Measurements from ENCODE around the gene SFT2D1. TPM values are rescaled to one million over a fixed set of nuclear protein-coding genes. Genes with fewer than 3 reads are reported as not detected.

Gene SFT2D1
- total and polyA plus RNA-seq, 2 of the 4 experiments (the other 2 are of a cell fraction), result 10.2 to 45.8 TPM

DNA sequence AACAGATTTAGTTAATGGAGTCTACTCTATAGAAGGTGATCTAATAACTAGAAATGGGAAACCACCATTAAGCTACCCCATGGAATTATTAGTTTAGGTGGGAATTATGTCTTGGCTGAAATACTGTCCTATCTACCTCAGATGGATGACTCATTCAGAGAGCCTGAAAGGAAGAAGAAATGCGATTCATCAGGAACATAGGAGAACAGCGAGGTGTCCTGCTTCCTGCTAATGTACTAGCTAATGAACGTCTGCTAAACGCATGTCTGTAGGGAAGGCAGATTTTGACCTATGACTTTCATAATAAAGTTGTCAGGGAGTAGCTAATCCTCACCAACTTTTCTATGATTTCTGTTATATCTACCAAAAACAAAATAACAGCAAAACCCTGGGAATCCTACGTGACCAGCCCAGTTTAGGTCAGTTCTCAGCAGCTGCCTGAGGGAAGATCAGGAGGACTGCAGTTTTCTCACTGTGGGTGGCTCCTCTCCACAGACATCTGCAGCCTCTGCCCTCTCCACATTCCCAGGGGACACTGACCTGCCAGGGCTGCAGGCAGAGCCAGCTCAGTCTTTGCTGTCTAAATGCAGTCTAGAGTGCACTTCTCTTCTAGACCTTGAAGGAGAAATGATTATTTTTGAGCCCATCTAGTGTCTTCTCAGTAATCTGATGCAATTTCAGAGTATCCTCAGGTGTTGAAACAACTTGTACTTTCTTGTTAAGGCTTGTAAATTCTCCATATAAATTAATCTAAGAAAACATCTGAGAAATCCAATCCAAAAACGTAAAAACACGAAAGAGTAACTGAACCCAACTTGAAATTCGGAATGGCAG is 18.1 kb upstream of the SFT2D1 start:
- Histone ChIP-seq H3K14ac (replicated peaks; ENCODE audit: low read depth, low read length) (no peak overlapping the region), H3K27me3 (ENCODE audit: control insufficient read depth, insufficient read depth, low read length) (peaks cover 5% of the 10 kb centered on the region; the same call in 1 of the 2 replicates), H3K9ac (ENCODE audit: low read depth, low read length) (no peak overlapping the region), H2BK15ac (ENCODE audit: low read depth, low read length) (no peak overlapping the region), H3K4me3 (ENCODE audit: insufficient read depth, low read depth, low read length) (no peak overlapping the region), H3K18ac (ENCODE audit: low read depth, low read length) (no peak overlapping the region), H2AFZ (replicated peaks; ENCODE audit: low read length, poor library complexity) (no peak overlapping the region), H3K9me1 (ENCODE audit: insufficient read depth, low read length) (0 out of 2 replicates have a peak, but pooled peaks cover 4% of the 10 kb centered on the region), H4K20me1 (ENCODE audit: insufficient read depth, low read length) (no peaks in the 10 kb centered on the region), H3K27ac (ENCODE audit: insufficient read depth, low read length) (no peak overlapping the region), H3K23ac (ENCODE audit: low read depth, low read length) (no peak overlapping the region), H2BK120ac (ENCODE audit: low read depth, low read length) (no peak overlapping the region), H4K91ac (ENCODE audit: insufficient read depth, low read depth, low read length) (no peak overlapping the region), H3K4me1 (ENCODE audit: control insufficient read depth, insufficient read depth, low read length) (peaks cover 7% of the 10 kb centered on the region), H3K36me3 (ENCODE audit: control insufficient read depth, insufficient read depth, low read length) (0 out of 2 replicates have a peak, but pooled peaks cover 1% of the 10 kb centered on the region), H4K8ac (ENCODE audit: low read depth in 2 of 2, low read length in 2 of 2) (no peak overlapping the region), H3K79me1 (ENCODE audit: low read depth in 1 of 2, low read length in 2 of 2) (no peaks in the 10 kb centered on the region), H2AK5ac (ENCODE audit: low read depth, low read length) (no peak overlapping the region), H2BK20ac (ENCODE audit: low read depth, low read length) (no peak overlapping the region), H3K9me3 (ENCODE audit: control insufficient read depth, insufficient read depth, low read length) (no peaks in the 10 kb centered on the region), H3K4me2 (ENCODE audit: low read depth, low read length) (no peak overlapping the region), H4K5ac (ENCODE audit: low read depth, low read length) (no peak overlapping the region), H3K56ac (ENCODE audit: extremely low read depth, insufficient read depth, low read length) (no peak overlapping the region), H2BK5ac (ENCODE audit: low read depth, low read length, poor library complexity, severe bottlenecking) (no peak overlapping the region), H3K4ac (ENCODE audit: low read depth, low read length) (no peak overlapping the region), H2AK9ac (replicated peaks; ENCODE audit: low read depth, low read length, poor library complexity) (no peak overlapping the region)
- POLR2A ChIA-PET (ENCODE audit: unreplicated experiment), result no interaction called here
- DNase-seq, result peak; percentile 39
- ATAC-seq (ENCODE audit: low read depth), result 0 out of 2 replicates have a peak, but pooled peaks have one; percentile 11
- BruUV-seq (replicated peaks), result no TSS peak
- WGBS, 2 experiments (ENCODE audit: extremely low coverage in 2 of 2, insufficient read length in 1 of 2), result 83% methylated on average over 2 of the region's 8 CpGs; no CpG with 5 or more reads in 1 of the 2 experiments
- intact Hi-C loops (cut with micrococcal nuclease) (no loop called here), dilution Hi-C loops (cut with HindIII; ENCODE audit: low sequenced_read_pairs, unreplicated experiment) (no loop called here), in situ Hi-C loops (cut with MboI; ENCODE audit: low sequenced_read_pairs) (no loop called here)
- no peak for TF ChIP-seq MAFK (IDR thresholded peaks at IDR 0.05; ENCODE audit: low read depth, low read length)
- no peak for TF ChIP-seq CHD1 (IDR thresholded peaks at IDR 0.05; ENCODE audit: low read depth, low read length)
- 0 out of 2 replicates have a peak, but pooled peaks have one; percentile 19 for TF ChIP-seq FOS (IDR thresholded peaks at IDR 0.05; ENCODE audit: low read depth, low read length)
- CTCF ChIA-PET, result no interaction called here
